ENCODE results near the gene ZSCAN5A.

The ZSCAN5A gene

DNA sequence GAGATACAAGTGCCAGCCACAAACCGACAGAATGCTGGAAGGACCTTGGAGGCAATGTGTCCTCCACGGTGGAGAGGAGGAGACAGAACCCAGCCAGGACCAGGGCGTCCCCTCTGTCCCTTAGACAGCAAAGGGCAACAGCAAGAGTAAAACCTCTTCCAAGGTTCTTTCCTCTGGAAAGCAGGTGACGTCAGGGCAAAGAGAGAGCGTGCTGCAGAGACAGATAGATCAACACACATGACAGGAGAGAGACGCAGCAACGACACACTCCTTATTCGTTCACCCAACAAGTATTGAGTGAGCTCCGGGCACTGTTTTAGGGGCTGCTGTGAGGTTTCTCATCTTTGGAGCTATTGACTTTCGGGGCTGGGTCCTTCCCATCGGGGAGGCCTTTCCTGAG lies 140.1 kb downstream of the ZSCAN5A start:
- Histone ChIP-seq H3K79me2 (no peaks in the 10 kb centered on the region), H3K27me3 (ENCODE audit: control insufficient read depth, insufficient read depth, low read length) (no peaks in the 10 kb centered on the region)

GRCh38 chr19:56174086-56174485 lies 140.6 kb downstream of the ZSCAN5A start:
- H3K4me2 ChIP-seq (ENCODE audit: low read length), result no peak overlapping the region
- H3K9ac ChIP-seq, result no peak overlapping the region
- no peaks in the 10 kb centered on the region for H3K4me1 ChIP-seq
- no peak overlapping the region for H3K27ac ChIP-seq
- H3K4me3 ChIP-seq (ENCODE audit: low read depth, low read length), result no peak overlapping the region
- no peaks in the 10 kb centered on the region for H3K9me3 ChIP-seq (ENCODE audit: control insufficient read depth, low read length)
- TF ChIP-seq, protein P1, sequence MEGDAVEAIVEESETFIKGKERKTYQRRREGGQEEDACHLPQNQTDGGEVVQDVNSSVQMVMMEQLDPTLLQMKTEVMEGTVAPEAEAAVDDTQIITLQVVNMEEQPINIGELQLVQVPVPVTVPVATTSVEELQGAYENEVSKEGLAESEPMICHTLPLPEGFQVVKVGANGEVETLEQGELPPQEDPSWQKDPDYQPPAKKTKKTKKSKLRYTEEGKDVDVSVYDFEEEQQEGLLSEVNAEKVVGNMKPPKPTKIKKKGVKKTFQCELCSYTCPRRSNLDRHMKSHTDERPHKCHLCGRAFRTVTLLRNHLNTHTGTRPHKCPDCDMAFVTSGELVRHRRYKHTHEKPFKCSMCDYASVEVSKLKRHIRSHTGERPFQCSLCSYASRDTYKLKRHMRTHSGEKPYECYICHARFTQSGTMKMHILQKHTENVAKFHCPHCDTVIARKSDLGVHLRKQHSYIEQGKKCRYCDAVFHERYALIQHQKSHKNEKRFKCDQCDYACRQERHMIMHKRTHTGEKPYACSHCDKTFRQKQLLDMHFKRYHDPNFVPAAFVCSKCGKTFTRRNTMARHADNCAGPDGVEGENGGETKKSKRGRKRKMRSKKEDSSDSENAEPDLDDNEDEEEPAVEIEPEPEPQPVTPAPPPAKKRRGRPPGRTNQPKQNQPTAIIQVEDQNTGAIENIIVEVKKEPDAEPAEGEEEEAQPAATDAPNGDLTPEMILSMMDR (IDR thresholded peaks at IDR 0.05), result no peak
- no peaks in the 10 kb centered on the region for H3K79me2 ChIP-seq
- H2AFZ ChIP-seq, result no peak overlapping the region
- H3K36me3 ChIP-seq (ENCODE audit: control insufficient read depth, insufficient read depth, low read length), result no peaks in the 10 kb centered on the region
- H3K27me3 ChIP-seq (ENCODE audit: control insufficient read depth, insufficient read depth, low read length), result no peaks in the 10 kb centered on the region

More for the DNA sequence above, 140.1 kb downstream of the ZSCAN5A start:
- no peak overlapping the region for H3K27ac ChIP-seq
- no peaks in the 10 kb centered on the region for H3K36me3 ChIP-seq (ENCODE audit: control insufficient read depth, insufficient read depth, low read length)
- H3K4me1 ChIP-seq, result no peaks in the 10 kb centered on the region
- no peak overlapping the region for H2AFZ ChIP-seq
- no peak overlapping the region for H3K4me2 ChIP-seq (ENCODE audit: low read length)
- H3K9ac ChIP-seq, result no peak overlapping the region
- H3K4me3 ChIP-seq (ENCODE audit: low read depth, low read length), result no peak overlapping the region
- TF ChIP-seq, protein P1 (IDR thresholded peaks at IDR 0.05), result no peak
- H3K9me3 ChIP-seq (ENCODE audit: control insufficient read depth, low read length), result no peaks in the 10 kb centered on the region
